Erythroblast (primary cell): ENCODE measurements around the gene EIF4G3.
"Not testable (repeated sequence)": the region's sequence is repeated elsewhere in the genome, so short reads cannot be mapped to it uniquely, and the experiment has no call there.

ENCODE experiments used
- DNase-seq, 2 experiments: peaks; one replicate each; lab custom pipeline; 2025; lab: John Stamatoyannopoulos, UW
- GATA1 ChIP-seq: IDR thresholded peaks from 2 replicates; pipeline ENCODE4 v1.6.1; 2011; ENCODE audit warnings: low read depth, mild to moderate bottlenecking, control low read depth, low read length, moderate library complexity
- POLR2A ChIP-seq: IDR thresholded peaks from 2 replicates; pipeline ENCODE4 v1.6.1; 2011; ENCODE audit warnings: mild to moderate bottlenecking, low read length

The EIF4G3 gene

GRCh38 chr1:20868263-20868662, 308.4 kb downstream of the EIF4G3 start:
- TF ChIP-seq GATA1 (no peak), POLR2A (no peak)
- no peak for DNase-seq

- DNase-seq = no peak
- TF ChIP-seq POLR2A (no peak), GATA1 (no peak)
These were observed 308.9 kb downstream of the EIF4G3 start for GRCh38 chr1:20867847-20868246.

GRCh38 chr1:20867062-20867461, 309.6 kb downstream of the EIF4G3 start:
- no peak for DNase-seq
- TF ChIP-seq GATA1 (no peak), POLR2A (no peak)

GRCh38 chr1:20865001-20865400, 311.7 kb downstream of the EIF4G3 start:
- TF ChIP-seq GATA1 (no peak), POLR2A (no peak)
- DNase-seq = no peak

- DNase-seq = no peak
- TF ChIP-seq POLR2A = no peak
- TF ChIP-seq GATA1 = no peak
These were observed 322.2 kb downstream of the EIF4G3 start for GRCh38 chr1:20854529-20854928.

- DNase-seq = not testable (repeated sequence)
These were observed 324.9 kb downstream of the EIF4G3 start for GRCh38 chr1:20851791-20852190.

GRCh38 chr1:20850021-20850420, 326.7 kb downstream of the EIF4G3 start:
- DNase-seq = no peak
- no peak for TF ChIP-seq POLR2A
- no peak for TF ChIP-seq GATA1

GRCh38 chr1:20849100-20849499, 327.6 kb downstream of the EIF4G3 start:
- TF ChIP-seq POLR2A = no peak
- TF ChIP-seq GATA1 = no peak
- no peak for DNase-seq

- no peak for TF ChIP-seq GATA1
- DNase-seq = no peak
These were observed 328.5 kb downstream of the EIF4G3 start for GRCh38 chr1:20848162-20848561.

GRCh38 chr1:20847611-20848080, 329.1 kb downstream of the EIF4G3 start:
- no peak for DNase-seq
- TF ChIP-seq POLR2A (no peak), GATA1 (no peak)

GRCh38 chr1:20846461-20847374, 330.0 kb downstream of the EIF4G3 start:
- DNase-seq = no peak
- no peak for TF ChIP-seq POLR2A
- TF ChIP-seq GATA1 = no peak

- peak; percentile 81 to 88 for DNase-seq
- TF ChIP-seq POLR2A (no peak), GATA1 (no peak)
These were observed 336.0 kb downstream of the EIF4G3 start for GRCh38 chr1:20840731-20841130.

GRCh38 chr1:20837554-20838192, 339.0 kb downstream of the EIF4G3 start:
- TF ChIP-seq POLR2A (no peak), GATA1 (no peak)
- no peak for DNase-seq

- no peak for DNase-seq
- no peak for TF ChIP-seq GATA1
- no peak for TF ChIP-seq POLR2A
These were observed 340.5 kb downstream of the EIF4G3 start for GRCh38 chr1:20836230-20836629.

GRCh38 chr1:20834780-20835179, 341.9 kb downstream of the EIF4G3 start:
- DNase-seq = no peak
- no peak for TF ChIP-seq POLR2A
- TF ChIP-seq GATA1 = no peak
